ENCODE data around the gene CBX7.

The CBX7 gene

GRCh38 chr22:39146256-39147101 is 6.0 kb downstream of the CBX7 start:
- DNase-seq = no peak

GRCh38 chr22:39144101-39144767 is 8.2 kb downstream of the CBX7 start:
- peak; percentile 54 for DNase-seq

GRCh38 chr22:39142088-39142680 is 10.3 kb downstream of the CBX7 start:
- DNase-seq = no peak

GRCh38 chr22:39139933-39140332 is 12.5 kb downstream of the CBX7 start:
- no peak for DNase-seq

GRCh38 chr22:39138357-39138997 is 14.0 kb downstream of the CBX7 start:
- DNase-seq = no peak

- DNase-seq = no peak
Measured at GRCh38 chr22:39136317-39136716, 16.2 kb downstream of the CBX7 start.

- DNase-seq = no peak
Measured at GRCh38 chr22:39135092-39135896, 17.2 kb downstream of the CBX7 start.

GRCh38 chr22:39134366-39135091 is 18.0 kb downstream of the CBX7 start:
- no peak for DNase-seq

GRCh38 chr22:39133871-39134270 is 18.6 kb downstream of the CBX7 start:
- DNase-seq = no peak

GRCh38 chr22:39132871-39133524 is 19.5 kb downstream of the CBX7 start:
- DNase-seq = no peak

GRCh38 chr22:39132281-39132680 is 20.2 kb downstream of the CBX7 start:
- DNase-seq = no peak

- no peak for DNase-seq
Measured at GRCh38 chr22:39130892-39131855, 21.3 kb downstream of the CBX7 start.

- no peak for DNase-seq
Measured at GRCh38 chr22:39130152-39130704, 22.3 kb downstream of the CBX7 start.

- DNase-seq = no peak
Measured at GRCh38 chr22:39129746-39130145, 22.7 kb downstream of the CBX7 start.

GRCh38 chr22:39129081-39129480 is 23.4 kb downstream of the CBX7 start:
- no peak for DNase-seq

GRCh38 chr22:39128508-39128907 is 24.0 kb downstream of the CBX7 start:
- DNase-seq = no peak

- no peak for DNase-seq
Measured at GRCh38 chr22:39125622-39126021, 26.9 kb downstream of the CBX7 start.

- no peak for DNase-seq
Measured at GRCh38 chr22:39123751-39124581, 28.5 kb downstream of the CBX7 start.

Measured in stimulated activated naive CD4-positive, alpha-beta T cell treated with Interleukin-2 at 50 U/mL for 16 hours (primary cell).